HepG2 (cell line): ENCODE data around the gene PFAS. TPM values are rescaled to one million over a fixed set of nuclear protein-coding genes. Genes with fewer than 3 reads are reported as not detected.

Experiments used
- AHR ChIP-seq: IDR thresholded peaks from 2 replicates; pipeline ENCODE4 v1.6.1; 2018; ENCODE audit warnings: missing genetic modification reagents, missing compliant biosample characterization
- ATF1 ChIP-seq: IDR thresholded peaks from 2 replicates; pipeline ENCODE4 v1.6.1; 2016; ENCODE audit warnings: mild to moderate bottlenecking, control low read depth
- ATF7 ChIP-seq, 2 experiments: fragments of 450-650 bp in 1 of 2; sonication (generic) in 1 of 2; formaldehyde crosslinking in 1 of 2; IDR thresholded peaks; 2 replicates each; pipeline versions ENCODE4 v1.4.0 to v1.6.1; 2016 to 2020; ENCODE audit warnings: antibody characterized with exemption in 1 of 2, mild to moderate bottlenecking in 1 of 2, missing genetic modification reagents in 1 of 2
- CBX5 ChIP-seq: sonication (generic); formaldehyde crosslinking; IDR thresholded peaks from 2 replicates; pipeline ENCODE4 v1.4.0; 2020; ENCODE audit warnings: missing genetic modification reagents, borderline replicate concordance
- CCAR2 ChIP-seq: fragments of 200-400 bp; formaldehyde crosslinking; optimal IDR thresholded peaks from 2 replicates; pipeline ENCODE3; 2018; ENCODE audit warnings: low read depth, mild to moderate bottlenecking, low read length, moderate library complexity
- DMAP1 ChIP-seq: IDR thresholded peaks from 2 replicates; pipeline ENCODE4 v1.6.1; 2016
- HDAC1 ChIP-seq: sonication (generic); formaldehyde crosslinking; IDR thresholded peaks from 2 replicates; pipeline ENCODE4 v1.5.1; 2020; ENCODE audit warnings: mild to moderate bottlenecking, missing genetic modification reagents
- HDAC2 ChIP-seq: sonication (generic); formaldehyde crosslinking; IDR thresholded peaks from 2 replicates; pipeline ENCODE4 v1.4.0; 2020; ENCODE audit warnings: missing genetic modification reagents
- JUND ChIP-seq: sonication (generic); formaldehyde crosslinking; IDR thresholded peaks from 2 replicates; pipeline ENCODE4 v1.8.0; 2022; ENCODE audit warnings: mild to moderate bottlenecking, missing genetic modification reagents
- KAT8 ChIP-seq: IDR thresholded peaks from 2 replicates; pipeline ENCODE4 v1.6.1; 2016; ENCODE audit warnings: missing genetic modification reagents, missing compliant biosample characterization
- KDM5A ChIP-seq: fragments of 200-600 bp; sonication (generic); IDR thresholded peaks from 2 replicates; pipeline ENCODE4 v1.7.0; 2018; ENCODE audit warnings: antibody characterized with exemption, mild to moderate bottlenecking, low read length, borderline replicate concordance
- NCOA2 ChIP-seq: sonication (generic); formaldehyde crosslinking; IDR thresholded peaks from 2 replicates; pipeline ENCODE4 v1.8.0; 2022; ENCODE audit warnings: inconsistent platforms
- PHF20 ChIP-seq: sonication (generic); formaldehyde crosslinking; IDR thresholded peaks from 2 replicates; pipeline ENCODE4 v1.5.0; 2020; ENCODE audit warnings: mild to moderate bottlenecking, missing genetic modification reagents
- REL ChIP-seq: sonication (generic); formaldehyde crosslinking; conservative IDR thresholded peaks from 2 replicates; pipeline ENCODE4 v1.8.0; 2022; ENCODE audit warnings: mild to moderate bottlenecking, missing genetic modification reagents, moderate library complexity
- ZFP36L1 ChIP-seq: sonication (generic); formaldehyde crosslinking; IDR thresholded peaks from 2 replicates; pipeline ENCODE4 v1.8.0; 2022; ENCODE audit warnings: mild to moderate bottlenecking, missing genetic modification reagents, moderate library complexity
- ZMAT3 ChIP-seq: sonication (generic); formaldehyde crosslinking; conservative IDR thresholded peaks from 2 replicates; pipeline ENCODE4 v1.7.0; 2021; ENCODE audit warnings: missing genetic modification reagents
- ZMYM2 ChIP-seq: sonication (generic); formaldehyde crosslinking; IDR thresholded peaks from 2 replicates; pipeline ENCODE4 v1.8.0; 2022; ENCODE audit warnings: mild to moderate bottlenecking, missing genetic modification reagents
- ZNF253 ChIP-seq: sonication (generic); formaldehyde crosslinking; IDR thresholded peaks from 2 replicates; pipeline ENCODE4 v1.8.0; 2022; ENCODE audit warnings: mild to moderate bottlenecking, missing genetic modification reagents, borderline replicate concordance
- ZNF317 ChIP-seq: sonication (generic); formaldehyde crosslinking; IDR thresholded peaks from 2 replicates; pipeline ENCODE4 v1.5.0; 2020; ENCODE audit warnings: mild to moderate bottlenecking, missing genetic modification reagents
- ZNF468 ChIP-seq: sonication (generic); formaldehyde crosslinking; IDR thresholded peaks from 2 replicates; pipeline ENCODE4 v1.8.0; 2022; ENCODE audit warnings: mild to moderate bottlenecking, moderate library complexity, missing genetic modification reagents
- ZNF766 ChIP-seq: sonication (generic); formaldehyde crosslinking; IDR thresholded peaks from 2 replicates; pipeline ENCODE4 v1.5.0; 2020; ENCODE audit warnings: missing genetic modification reagents, borderline replicate concordance
- ZNF777 ChIP-seq: sonication (generic); formaldehyde crosslinking; IDR thresholded peaks from 2 replicates; pipeline ENCODE4 v1.4.0; 2020; ENCODE audit warnings: missing genetic modification reagents
- ZZZ3 ChIP-seq: sonication (generic); formaldehyde crosslinking; IDR thresholded peaks from 2 replicates; pipeline ENCODE4 v1.4.0; 2020; ENCODE audit warnings: missing genetic modification reagents, mild to moderate bottlenecking, borderline replicate concordance
- polyA plus RNA-seq, 8 experiments: library from polyadenylated mRNA; depleted of rRNA in 3 of 8; stranded (reverse) in 7 of 8; unstranded in 1 of 8; fragments of >200 nt; fragmentation: Illumina TruSeq in 4 of 8; extraction: Trizol in 4 of 8; gene quantifications; 2 replicates each; pipeline versions ENCODE4 v1.2.1 to v1.2.3, GENCODE V29; 2011 to 2016; ENCODE audit warnings: low read depth in 4 of 8, missing spikeins in 1 of 8, mixed read lengths in 1 of 8; ENCODE audit not compliant: insufficient read depth in 1 of 8
- total RNA-seq, 5 experiments: library from RNA; depleted of rRNA; stranded (reverse); fragments of >200 nt; fragmentation: Illumina TruSeq; extraction: Trizol; gene quantifications; 2 replicates each; pipeline ENCODE4 v1.2.3, GENCODE V29; 2016; ENCODE audit warnings: low read depth in 1 of 5
- TF ChIP-seq, protein P1 (sequence below): sonication (generic); formaldehyde crosslinking; IDR thresholded peaks from 2 replicates; pipeline ENCODE4 v1.4.0; 2020; ENCODE audit warnings: missing genetic modification reagents
- TF ChIP-seq, protein P2 (sequence below), 2 experiments: fragments of 450-650 bp in 1 of 2; sonication (generic) in 1 of 2; formaldehyde crosslinking; IDR thresholded peaks; 2 replicates each; pipeline versions ENCODE4 v1.5.0 to v1.8.0; 2020 to 2022; ENCODE audit warnings: mild to moderate bottlenecking in 1 of 2, missing genetic modification reagents in 1 of 2
- TF ChIP-seq, protein P3 (sequence below): IDR thresholded peaks from 2 replicates; pipeline ENCODE4 v1.6.1; 2018; ENCODE audit warnings: missing genetic modification reagents

The PFAS gene
- total and polyA plus RNA-seq, 2 of the 13 experiments (the other 11 are each of a cell fraction or from before 2014, with no cell fraction given), result 49.4 to 58.2 TPM

DNA sequence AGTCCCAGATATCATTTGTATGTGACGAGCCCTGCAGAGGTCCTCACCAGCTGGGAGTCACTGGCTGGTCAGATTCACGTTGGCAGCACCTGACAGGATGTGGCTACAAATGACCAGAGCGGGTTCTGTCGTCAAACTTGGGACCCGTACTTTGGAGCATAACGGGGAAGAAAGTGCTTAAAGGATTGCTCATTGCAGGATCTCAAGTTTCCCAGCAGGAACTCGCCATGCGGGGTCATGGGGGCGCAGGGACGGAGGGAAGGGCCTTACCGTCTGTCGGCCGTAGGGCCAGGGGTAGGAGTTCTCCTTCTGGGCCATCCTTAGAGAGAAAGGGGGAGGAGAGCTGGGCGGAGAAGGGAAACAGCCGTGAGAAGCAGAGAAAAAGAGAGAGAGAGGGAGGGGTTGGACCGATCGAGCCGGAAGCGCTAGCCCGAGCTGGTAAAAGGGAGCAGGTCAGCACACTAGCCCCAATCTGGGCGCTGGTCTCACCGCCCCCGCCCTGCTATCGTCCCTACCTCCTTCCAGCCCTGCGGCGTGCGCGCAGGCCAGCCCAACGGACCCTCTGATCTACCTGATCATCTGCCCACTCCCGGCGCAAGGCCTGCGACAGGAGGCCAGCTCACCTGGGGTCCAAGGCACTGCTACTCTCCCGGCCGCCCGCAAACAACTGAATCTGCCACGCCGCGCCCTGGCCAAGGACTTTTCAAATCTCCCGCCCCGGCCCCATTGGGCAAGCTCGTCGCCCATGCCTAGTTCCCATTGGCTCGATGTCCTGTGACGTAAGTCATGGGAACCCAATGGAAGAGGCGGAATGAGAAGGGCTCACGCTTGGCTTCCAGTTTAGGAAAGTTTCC is 39.0 kb upstream of the PFAS start, which contains the start of gene AURKB (continued):
- TF ChIP-seq, protein P1, sequence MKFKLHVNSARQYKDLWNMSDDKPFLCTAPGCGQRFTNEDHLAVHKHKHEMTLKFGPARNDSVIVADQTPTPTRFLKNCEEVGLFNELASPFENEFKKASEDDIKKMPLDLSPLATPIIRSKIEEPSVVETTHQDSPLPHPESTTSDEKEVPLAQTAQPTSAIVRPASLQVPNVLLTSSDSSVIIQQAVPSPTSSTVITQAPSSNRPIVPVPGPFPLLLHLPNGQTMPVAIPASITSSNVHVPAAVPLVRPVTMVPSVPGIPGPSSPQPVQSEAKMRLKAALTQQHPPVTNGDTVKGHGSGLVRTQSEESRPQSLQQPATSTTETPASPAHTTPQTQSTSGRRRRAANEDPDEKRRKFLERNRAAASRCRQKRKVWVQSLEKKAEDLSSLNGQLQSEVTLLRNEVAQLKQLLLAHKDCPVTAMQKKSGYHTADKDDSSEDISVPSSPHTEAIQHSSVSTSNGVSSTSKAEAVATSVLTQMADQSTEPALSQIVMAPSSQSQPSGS (CRISPR knock-in tag), result 0 out of 2 replicates have a peak, but pooled peaks have one; percentile 21
- TF ChIP-seq ZFP36L1 (CRISPR knock-in tag) (peak; percentile 92), HDAC2 (CRISPR knock-in tag) (peak; percentile 62; the same call in 1 of the 2 replicates), ZNF253 (CRISPR knock-in tag) (peak; percentile 83; the same call in 1 of the 2 replicates), ZNF777 (CRISPR knock-in tag) (peak; percentile 58; the same call in 1 of the 2 replicates), AHR (CRISPR knock-in tag) (no peak), KAT8 (CRISPR knock-in tag) (no peak), DMAP1 (CRISPR knock-in tag) (peak; percentile 94), ATF7 (IDR thresholded peaks at IDR 0.05) (no peak), ATF7 (CRISPR knock-in tag; IDR thresholded peaks at IDR 0.05) (0 out of 2 replicates have a peak, but pooled peaks have one; percentile 44), ZNF766 (CRISPR knock-in tag) (0 out of 2 replicates have a peak, but pooled peaks have one; percentile 29), ZZZ3 (peak; percentile 53; the same call in 1 of the 2 replicates), KDM5A (peak; percentile 88), ATF1 (CRISPR knock-in tag) (peak; percentile 91), ZNF317 (CRISPR knock-in tag) (peak; percentile 60; the same call in 1 of the 2 replicates), ZNF468 (0 out of 2 replicates have a peak, but pooled peaks have one; percentile 49), PHF20 (CRISPR knock-in tag) (peak; percentile 44; the same call in 1 of the 2 replicates), HDAC1 (peak; percentile 99), CBX5 (CRISPR knock-in tag) (0 out of 2 replicates have a peak, but pooled peaks have one; percentile 14), ZMAT3 (CRISPR knock-in tag) (peak; percentile 38; the same call in 1 of the 2 replicates), REL (0 out of 2 replicates have a peak, but pooled peaks have one; percentile 81), NCOA2 (peak; percentile 23; the same call in 1 of the 2 replicates), CCAR2 (no peak), JUND (no peak), ZMYM2 (CRISPR knock-in tag) (0 out of 2 replicates have a peak, but pooled peaks have one; percentile 32)
- TF ChIP-seq, protein P2, sequence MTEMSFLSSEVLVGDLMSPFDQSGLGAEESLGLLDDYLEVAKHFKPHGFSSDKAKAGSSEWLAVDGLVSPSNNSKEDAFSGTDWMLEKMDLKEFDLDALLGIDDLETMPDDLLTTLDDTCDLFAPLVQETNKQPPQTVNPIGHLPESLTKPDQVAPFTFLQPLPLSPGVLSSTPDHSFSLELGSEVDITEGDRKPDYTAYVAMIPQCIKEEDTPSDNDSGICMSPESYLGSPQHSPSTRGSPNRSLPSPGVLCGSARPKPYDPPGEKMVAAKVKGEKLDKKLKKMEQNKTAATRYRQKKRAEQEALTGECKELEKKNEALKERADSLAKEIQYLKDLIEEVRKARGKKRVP (CRISPR knock-in tag; IDR thresholded peaks at IDR 0.05), result no peak; a peak in 1 of 4 replicates
- TF ChIP-seq, protein P3, sequence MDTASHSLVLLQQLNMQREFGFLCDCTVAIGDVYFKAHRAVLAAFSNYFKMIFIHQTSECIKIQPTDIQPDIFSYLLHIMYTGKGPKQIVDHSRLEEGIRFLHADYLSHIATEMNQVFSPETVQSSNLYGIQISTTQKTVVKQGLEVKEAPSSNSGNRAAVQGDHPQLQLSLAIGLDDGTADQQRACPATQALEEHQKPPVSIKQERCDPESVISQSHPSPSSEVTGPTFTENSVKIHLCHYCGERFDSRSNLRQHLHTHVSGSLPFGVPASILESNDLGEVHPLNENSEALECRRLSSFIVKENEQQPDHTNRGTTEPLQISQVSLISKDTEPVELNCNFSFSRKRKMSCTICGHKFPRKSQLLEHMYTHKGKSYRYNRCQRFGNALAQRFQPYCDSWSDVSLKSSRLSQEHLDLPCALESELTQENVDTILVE (CRISPR knock-in tag), result no peak
